HG03025 (cell line): Measurements from ENCODE around the gene TMC1.
"Not testable (repeated sequence)": the region's sequence is repeated elsewhere in the genome, so short reads cannot be mapped to it uniquely, and the experiment has no call there.

Source experiments
- ATAC-seq: cut with Tn5 transposase; IDR thresholded peaks from one replicate; pipeline ENCODE4 v1.9.1; 2021; ENCODE audit warnings: mild to moderate bottlenecking, moderate library complexity; ENCODE audit not compliant: unreplicated experiment, low FRiP score

Gene TMC1

DNA sequence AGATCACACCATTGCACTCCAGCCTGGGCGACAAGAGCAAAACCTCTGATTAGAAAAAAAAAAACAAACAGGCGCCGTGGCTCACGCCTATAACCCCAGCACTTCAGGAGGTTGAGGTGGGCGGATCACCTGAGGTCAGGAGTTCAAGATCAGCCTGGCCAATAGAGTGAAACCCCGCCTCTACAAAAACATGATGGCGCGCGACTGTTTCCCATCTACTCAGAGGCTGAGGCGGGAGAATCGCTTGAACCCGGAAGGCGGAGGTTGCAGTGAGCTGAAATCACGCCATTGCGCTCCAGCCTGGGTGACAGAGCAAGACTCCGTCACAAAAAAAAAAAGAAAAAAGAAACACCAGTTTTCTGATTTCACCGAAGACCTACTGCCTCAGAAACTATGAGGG is at the start of gene TMC1:
Gene TMC1, plus strand, starts transcription at position 193 of the 400 bp plus-strand sequence. CDS start 127,041 bp downstream, outside the sequence.
- not testable (repeated sequence) for ATAC-seq

DNA sequence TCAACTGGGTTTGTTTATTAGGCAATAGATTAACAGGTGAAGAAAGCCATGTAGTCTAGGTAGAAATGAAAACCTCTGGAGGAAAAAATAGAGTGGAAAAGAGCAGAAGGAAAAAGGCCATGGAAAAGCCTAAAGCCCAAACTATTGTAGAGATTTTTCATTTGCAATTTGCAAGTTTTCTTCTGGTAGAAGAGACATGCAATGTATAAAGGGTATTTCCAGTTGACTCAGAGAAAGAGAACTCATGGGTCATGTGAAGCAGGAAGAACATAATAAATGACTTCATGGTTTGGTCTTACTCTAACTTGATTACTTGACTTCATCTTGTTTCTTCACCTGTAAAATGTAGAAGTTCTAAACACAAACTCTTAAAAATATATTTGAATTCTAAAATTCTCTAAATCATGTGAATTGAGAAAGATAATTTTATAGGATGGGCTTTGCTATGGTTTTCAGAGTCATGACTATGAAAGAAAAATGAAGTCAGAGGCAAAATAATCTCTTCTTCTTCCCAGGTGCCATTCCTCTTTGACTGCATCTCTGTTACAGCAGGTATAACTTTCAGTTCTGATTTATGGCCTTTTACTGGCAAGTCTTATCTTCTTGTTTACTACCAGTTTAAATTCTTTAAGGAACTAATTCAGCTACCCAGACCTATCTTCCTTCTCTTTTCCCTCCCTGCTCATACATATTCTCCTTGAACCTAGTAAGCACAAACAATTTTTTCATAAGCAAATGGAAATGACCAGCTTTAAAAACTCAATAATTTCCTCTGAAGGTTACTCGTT is 47.7 kb upstream of the TMC1 start:
- peak; percentile 82 for ATAC-seq

DNA sequence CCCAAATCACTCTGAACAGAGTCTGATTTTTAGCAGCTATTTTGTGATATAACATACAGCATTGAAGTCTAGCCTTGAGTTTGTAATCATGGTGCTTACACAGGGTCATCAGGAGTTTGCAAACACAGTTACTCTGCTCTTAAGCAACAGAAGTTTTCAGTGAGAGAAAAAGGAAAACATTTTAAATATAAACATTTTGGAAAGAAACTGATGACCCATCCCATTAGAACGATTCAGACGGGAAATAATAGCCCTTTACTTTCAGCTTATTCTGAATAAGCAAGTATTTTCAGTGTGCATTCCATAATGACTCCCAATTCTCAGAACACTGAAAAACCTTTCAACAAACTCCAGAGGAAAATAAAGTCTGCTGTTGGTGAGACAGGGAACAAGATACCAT is 46.7 kb upstream of the TMC1 start:
- ATAC-seq, result no peak

DNA sequence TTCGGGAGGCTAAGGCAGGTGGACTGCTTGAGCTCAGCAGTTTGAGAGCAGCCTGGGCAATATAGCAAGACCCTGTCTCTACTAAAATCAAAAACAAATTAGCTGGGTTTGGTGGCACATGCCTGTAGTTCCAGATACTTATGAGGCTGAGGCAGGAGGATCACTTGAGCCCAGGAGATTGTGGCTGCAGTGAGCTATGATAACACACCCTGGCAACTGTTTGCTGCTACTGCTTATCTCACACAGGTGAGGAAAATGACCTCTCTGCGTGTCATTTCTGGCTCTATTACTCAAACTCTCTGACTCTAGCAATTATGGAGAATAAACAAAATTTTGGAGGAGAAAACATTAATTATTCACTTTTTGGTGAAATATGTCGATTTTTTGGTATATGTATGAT is 45.3 kb upstream of the TMC1 start:
- ATAC-seq, result no peak

DNA sequence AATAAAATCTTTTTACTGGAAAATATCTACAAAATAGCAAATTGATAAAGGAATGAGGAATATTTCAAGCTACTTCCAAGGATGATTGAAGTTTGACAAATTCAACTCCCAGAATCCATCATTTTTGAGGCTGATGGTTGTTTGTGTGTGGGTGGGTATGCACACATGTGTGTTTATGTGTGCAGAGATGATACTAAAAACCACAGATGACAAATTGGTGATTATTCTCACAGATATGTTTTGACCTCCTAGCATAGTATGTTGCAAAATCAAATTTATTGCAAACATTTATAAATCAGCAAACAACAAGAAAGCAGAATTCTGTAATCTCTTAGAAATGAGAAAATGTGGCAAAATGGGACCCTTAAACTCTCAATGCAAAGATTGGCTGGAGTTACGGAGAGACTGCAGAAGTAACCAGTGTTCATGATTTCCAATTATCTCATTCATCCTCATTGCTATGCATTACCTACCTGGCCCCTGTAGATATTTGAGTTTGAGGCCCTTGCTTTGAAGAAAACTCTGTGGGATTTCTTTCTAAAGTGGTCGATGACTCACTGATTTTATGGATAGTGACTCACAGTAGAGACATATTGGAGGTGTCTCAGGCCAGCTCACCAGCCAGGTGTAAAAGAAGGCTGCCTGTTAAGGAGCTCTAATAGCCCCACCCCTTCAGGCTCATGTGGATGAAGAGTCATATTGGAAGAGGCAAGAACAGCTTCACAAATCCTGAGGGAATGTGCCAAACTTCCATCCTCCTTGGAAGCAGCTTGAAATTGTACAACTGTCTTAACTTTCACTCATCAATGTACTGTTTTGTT is 44.6 kb upstream of the TMC1 start:
- ATAC-seq, result no peak

DNA sequence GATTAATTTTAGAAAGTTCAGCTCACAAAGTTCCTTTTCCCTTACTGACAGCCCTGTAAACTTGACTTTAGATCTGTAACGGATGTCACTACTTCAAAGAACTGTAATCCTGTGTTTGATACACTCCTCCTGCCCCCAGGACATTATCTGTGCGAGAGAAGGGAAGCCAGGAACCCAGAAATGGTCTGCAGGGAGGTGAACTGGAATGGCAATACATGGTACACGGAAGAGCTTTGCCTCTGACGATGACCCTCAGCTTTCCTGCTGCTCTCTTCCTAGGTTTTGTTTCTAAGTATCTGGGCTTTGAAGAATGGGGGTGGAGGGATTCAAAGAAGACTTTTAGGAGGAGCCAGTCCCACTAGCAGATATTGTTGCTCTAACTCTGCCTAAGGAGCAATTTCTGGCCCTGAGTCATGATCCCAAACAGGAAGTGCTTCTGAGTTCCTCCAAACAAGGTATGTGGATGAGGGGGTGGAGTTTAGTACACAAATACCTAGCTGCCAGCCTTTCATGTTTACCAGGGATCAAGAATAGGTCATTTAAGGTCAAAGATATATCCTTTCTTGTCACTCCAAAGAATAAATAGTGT is 43.4 kb upstream of the TMC1 start:
- ATAC-seq, result no peak

DNA sequence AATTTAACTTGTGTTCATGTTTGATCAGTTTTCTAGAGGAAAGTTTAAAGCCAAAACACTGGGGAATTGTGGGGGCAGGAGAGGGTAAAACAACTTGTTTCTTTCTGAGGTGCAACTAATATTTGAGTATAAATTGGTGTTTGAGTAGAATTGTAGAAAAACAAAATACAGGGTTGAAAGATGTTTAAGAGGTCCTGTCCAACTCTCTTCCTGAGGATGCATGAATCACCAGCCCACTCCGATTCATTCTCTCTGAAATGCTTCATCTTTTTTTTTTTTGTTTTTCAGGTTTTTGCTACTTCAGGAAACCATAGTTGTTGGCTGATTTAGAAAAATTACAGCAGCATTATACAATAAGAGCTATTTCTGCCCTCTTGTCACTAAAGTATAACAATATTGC is 42.4 kb upstream of the TMC1 start:
- ATAC-seq, result no peak

DNA sequence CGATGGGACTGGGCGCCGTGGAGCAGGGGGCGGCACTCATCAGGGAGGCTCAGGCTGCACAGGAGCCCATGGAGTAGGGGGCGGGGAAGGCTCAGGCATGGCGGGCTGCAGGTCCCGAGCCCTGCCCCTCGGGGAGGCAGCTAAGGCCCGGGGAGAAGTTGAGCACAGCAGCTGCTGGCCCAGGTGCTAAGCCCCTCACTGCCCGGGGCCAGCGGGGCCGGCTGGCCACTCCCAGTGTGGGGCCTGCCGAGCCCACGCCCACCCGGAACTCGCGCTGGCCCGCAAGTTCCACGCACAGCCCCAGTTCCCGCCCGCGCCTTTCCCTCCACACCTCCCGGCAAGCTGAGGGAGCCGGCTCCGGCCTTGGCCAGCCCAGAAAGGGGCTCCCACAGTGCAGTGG is 41.1 kb upstream of the TMC1 start:
- ATAC-seq, result not testable (repeated sequence)

DNA sequence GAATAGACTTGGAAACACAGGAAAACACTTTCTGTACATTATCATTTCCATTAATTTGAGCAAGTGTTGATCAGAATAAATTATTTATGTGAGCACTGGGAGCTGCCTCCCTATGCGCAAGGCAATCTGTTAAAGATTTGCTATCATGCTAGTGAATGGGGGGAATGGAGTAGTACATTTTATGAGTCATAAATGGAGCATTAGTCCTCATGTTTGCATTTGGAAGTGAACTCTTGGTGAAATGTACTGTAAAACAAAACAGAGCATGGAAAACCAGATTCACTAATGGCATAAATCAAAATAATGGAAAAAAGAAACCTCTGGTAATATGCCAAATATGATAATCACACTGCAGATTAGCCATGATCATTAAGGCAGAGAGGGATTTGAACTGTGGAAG is 40.5 kb upstream of the TMC1 start:
- no peak for ATAC-seq

DNA sequence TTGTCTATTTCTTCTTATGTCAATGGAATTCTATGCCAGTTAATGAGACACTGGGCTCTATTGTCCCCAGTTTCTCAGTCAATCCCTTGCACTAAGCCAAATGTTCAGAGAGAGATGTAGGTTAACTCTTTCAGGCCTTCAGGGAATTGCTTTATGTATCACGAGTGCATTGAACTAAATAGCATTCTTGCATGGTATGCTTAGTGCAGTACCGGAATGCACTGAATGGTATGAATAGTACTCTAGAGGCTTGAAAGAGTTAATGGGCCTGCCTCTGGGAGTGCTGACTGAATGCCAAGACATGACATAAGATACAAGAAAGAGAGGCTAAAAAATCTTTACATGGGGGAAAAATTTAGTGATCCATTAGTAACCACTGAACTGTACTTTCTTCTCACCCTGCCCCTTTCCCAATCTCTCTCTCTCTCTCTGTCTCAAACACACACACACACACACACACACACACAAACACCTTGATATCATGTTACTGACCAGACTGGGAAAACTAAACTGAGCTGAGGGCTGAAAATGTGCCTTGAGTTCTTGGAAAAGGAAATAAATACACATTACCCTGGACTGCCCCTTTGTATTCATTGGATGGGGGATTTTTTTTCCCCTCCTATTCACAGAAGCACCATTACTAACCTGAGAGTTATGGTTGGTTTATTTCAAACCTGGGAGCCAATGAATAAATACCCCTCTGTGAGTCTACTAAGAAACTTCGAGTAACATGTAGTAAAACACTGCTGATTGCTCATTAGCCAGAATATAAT is 35.4 kb upstream of the TMC1 start:
- ATAC-seq, result no peak

DNA sequence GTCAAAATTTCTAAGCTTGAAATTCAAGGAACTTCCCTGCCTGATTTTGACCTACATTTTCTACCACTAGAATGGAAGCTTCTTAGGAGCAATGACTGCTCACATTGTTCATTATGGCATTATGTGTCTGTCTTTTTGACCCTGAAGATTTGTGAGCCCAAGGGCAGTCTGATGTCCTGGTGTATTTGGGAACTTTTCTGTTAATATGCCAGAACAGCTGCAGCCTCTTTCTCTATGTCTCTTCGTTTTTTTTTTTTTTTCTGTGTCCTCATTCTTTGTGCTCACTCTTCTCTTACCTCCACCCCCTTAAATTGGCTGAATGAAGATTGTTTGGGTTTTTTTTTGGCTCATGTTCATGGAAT is 34.8 kb upstream of the TMC1 start:
- no peak for ATAC-seq

DNA sequence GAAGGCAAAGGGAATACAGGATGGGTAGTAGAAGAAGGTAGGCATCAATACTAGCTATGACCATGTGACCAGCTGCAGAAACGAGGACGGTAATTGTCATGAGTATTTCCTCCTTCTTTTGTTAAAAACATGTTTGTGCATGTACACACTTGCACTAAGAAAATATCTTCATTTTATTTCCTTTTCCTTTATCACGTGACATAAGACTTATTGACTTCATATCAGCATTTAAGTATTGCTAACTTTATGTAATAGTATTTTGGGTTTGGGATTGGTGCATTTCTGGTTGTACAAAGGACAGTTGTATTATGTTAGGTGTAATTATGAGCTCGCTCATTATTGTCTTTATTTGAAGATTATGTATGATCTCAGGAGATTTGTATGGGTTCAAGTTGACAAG is 33.7 kb upstream of the TMC1 start:
- not testable (repeated sequence) for ATAC-seq

DNA sequence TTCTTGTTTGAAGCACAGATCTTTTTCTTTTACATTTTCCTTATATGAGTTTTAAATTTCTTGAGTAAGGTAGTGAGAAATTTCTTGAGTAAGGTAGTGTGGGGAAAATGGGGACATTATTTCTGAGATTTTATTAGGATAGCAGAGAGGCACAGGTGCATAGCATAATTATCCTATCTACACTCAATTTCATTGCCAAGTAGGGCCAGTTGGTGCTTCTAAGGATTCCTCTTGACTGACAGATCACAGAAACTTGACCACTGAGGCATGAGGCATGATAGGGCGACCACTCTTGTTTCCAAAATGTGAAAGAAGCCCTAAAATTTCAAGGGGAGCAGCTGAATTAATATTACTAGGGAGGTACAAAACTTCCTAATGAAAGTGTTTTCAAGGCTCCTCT is 31.4 kb upstream of the TMC1 start:
- ATAC-seq, result no peak

DNA sequence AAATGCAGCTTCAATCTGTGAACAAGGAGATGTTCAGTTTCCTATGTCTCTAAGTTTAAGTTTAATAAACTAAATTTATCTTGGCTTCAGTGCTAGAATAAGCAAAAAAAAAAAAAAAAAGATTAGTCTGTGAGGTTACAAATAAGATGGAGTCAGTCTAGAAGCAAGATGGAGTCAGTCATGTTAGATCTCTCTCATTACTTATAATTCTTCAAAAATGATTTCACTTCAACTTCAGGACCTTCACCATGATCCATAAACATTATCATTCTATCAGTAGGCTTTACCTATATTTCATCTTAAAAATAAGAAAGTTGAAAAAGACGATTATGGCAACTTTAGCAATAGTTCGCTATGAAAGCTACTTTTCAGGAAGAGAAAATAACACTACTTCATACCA is 30.2 kb upstream of the TMC1 start:
- ATAC-seq, result no peak

DNA sequence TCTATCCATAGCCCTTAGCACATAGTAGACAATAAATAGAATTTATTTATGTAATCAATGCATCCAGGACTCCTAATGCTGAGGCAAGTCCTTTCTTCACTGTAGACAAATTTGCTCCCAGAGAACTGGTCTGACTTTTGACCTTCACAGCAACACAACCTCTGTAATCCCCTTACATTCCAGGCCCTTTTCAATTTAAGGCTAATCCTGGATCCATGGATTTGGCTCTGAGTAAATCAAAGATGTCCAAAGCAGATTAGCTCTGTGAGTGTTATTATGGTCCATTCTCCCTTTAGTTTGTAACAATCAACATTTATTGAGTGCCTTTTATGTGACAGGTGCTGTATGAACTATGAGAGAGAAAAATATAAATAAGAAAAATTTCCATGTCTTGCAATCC is 27.4 kb upstream of the TMC1 start:
- no peak for ATAC-seq

DNA sequence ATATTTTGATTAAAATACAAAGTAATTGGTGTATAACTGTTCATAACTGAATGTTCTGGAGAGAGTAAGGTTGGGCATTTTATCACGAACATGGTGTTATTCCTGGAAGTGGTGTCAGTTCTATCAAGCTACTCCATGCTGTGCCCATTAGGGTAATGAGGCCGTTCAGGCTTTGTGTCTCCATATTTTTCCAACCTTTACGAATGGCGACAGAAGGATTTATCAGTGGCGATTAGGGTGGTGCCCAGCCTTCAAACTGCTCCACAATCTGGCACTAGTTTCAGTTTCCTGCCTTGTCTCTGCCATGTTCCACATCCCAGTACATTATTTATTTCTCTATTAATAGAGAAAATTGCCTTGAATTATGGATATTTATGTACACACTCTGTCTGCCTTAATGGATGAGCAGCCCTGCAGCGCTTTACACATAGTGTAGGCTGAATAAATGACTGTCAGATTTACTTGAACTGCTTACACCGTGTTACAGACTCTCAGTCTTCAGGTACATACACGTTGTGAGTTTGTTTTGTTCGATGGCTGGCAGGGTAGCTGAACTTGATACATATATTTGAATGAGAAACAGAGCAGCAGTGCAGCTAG is 23.9 kb upstream of the TMC1 start:
- ATAC-seq, result no peak

DNA sequence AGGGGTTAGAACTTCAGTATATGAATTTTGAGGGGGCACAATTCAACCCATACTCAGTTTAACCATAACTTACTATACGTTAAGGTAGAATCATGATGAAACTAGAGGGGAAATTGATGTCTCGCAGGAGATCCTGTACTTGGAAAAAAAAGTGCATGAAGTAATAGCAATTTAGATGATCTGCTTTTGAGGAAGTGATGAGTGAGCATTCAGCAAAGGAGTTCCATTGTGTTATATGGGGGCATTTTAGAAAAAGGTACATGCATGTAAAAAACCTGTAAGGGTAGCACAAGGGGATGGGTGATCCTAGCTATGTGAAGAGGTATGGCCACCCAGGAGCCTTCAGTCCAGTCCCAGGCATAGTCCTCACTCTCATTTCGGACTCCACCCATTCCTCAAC is 14.8 kb upstream of the TMC1 start:
- no peak for ATAC-seq

DNA sequence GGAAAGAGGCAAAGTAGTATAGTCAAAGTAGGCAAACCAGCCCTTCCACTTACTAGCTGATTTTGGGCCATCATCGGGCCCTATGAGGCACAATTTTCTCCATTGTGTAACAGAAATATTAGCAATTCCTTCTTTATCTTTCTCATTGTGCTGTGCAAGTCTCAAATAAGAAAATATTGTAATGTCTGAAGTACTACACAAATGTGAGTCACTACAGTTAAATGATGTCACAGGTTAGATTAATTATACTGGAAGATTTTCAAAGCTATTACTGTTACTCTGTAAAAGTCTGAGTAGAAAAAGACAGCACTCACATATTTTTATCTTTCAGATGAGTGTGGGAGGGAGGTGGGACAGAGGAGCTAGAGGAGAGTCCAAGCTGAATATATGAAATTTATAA is 12.4 kb upstream of the TMC1 start:
- ATAC-seq, result no peak

DNA sequence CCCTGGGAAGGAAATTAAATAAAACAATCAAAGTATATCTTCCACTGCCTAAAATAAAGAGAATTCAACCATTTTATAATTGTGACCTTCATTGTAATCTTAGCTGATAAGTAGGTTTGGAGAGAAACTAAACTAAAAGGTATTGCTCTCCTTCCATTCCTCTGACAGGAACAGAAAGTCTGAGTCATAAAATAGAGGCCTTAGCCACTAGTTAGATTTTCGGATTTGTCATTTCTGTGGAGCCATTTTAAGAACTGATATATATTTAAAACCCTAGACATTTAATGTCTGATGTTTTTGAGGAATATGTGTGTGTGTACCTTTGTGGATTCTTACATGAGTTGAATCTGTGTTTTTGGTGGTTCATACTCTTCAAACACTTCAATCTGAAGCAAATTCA is 11.8 kb upstream of the TMC1 start:
- peak; percentile 89 for ATAC-seq

DNA sequence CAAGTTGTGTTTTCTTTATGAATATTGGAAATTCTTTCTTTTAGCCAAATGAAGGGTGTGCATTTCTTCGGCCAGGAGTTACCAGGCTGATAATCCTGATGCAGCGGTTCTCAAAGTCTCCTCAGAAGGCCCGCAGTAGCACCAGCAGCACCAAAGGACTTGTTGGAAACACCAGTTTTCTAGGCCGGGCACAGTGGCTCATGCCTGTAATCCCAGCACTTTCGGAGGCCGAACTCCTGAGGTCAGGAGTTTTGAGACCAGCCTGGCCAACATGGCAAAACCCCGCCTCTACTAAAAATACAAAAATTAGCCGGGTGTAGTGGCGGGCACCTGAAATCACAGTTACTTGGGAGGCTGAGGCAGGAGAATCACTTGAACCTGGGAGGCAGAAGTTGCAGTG is 397 bp upstream of the TMC1 start:
- ATAC-seq, result not testable (repeated sequence)
